ENCODE results near the gene NPAS2.

NPAS2 gene

GRCh38 chr2:100819370-100820272 lies at the start of gene NPAS2:
Gene NPAS2 (plus strand): TSS chr2:100820139. CDS start chr2:100904755, 84,616 bp downstream.
- DNase-seq, result peak in 1 of 2 donors; percentile 16

- DNase-seq, result no peak
Measured at GRCh38 chr2:100771125-100771524, 48.8 kb upstream of the NPAS2 start.

DNA sequence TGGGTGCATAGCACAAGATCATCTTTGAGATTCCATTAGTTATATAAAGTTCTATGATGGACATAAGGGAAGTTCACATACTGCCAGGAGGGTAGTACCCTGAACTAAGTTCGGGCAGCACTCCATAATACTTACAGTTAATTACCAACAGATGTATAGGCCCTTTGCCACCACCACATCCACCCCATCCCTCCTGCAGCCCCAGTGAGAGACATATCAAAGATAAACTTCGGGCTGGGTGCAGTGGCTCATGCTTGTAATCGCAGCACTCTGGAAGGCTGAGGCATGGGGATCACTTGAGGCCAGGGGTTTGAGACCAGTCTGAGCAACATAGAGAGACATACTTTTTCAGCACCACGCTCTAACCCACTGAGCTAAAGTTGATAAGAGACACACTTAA lies 46.4 kb upstream of the NPAS2 start:
- no peak for DNase-seq

DNA sequence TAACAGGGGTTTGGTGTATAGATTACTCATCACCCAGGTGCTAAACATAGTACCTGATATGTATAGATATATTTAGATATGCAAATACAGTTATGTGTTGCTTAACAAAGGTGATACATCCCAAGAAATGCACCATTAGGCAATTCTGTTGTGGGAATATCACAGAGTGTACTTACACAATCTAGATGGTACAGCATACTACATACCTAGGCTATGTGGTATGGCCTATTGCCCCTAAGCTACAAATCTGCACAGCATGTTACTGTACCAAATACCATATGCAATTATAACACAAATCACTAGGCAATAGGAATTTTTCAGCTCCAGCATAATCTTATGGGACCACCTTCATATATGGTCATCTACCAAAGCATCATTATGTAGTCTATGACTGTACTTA lies 43.5 kb upstream of the NPAS2 start:
- DNase-seq, result no peak

DNA sequence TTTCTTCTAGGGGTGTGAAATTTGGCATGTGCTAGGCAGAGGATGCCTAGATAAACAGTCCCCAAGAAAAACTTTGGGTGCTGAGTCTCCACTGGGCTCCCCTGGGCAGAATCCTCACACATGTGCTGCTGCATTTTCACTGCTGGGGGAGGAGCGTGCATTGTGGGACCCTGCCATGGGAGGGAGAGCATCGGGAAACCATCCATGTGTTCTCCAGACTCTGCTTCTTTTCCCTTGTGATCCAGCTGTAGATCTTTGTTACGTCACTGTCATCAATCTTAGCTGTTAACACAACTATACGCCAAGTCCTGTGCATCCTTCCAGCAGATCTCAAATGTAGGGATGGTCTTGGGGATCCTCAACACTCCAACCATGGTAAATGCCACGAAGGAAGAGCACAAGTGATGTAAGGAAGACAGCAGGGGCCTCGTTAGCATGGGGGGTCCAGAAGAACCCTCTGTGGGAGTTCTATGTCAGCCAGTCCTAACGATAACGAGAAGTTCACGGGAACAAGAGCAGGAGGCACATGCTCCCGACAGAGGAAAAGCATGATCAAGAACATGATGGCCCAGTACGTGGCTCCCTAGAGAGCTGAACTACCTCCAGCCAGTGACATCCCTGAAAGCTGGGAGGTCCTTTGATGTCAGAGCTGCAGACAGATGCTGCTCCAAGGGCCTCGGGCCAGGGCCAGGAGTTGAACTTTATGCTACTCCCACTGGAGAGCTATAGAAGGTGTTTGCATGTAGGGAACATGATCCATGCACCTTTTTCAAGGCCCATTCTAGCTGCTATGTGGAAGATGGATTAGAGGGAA lies 41.1 kb upstream of the NPAS2 start:
- no peak for DNase-seq

DNA sequence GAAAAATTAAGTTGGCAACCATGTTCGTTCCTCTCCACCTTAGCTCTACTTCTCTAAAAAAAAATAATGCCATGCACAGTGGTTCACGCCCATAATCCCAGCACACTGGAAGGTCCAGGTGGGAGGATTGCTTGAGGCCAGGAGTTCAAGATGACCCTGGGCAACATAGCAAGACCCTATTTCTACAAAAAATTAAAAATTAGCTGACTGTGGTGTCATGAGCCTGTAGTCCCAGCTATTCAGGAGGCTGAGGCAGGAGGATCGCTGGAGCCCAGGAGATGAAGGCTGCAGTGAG lies 40.1 kb upstream of the NPAS2 start:
- no peak for DNase-seq

DNA sequence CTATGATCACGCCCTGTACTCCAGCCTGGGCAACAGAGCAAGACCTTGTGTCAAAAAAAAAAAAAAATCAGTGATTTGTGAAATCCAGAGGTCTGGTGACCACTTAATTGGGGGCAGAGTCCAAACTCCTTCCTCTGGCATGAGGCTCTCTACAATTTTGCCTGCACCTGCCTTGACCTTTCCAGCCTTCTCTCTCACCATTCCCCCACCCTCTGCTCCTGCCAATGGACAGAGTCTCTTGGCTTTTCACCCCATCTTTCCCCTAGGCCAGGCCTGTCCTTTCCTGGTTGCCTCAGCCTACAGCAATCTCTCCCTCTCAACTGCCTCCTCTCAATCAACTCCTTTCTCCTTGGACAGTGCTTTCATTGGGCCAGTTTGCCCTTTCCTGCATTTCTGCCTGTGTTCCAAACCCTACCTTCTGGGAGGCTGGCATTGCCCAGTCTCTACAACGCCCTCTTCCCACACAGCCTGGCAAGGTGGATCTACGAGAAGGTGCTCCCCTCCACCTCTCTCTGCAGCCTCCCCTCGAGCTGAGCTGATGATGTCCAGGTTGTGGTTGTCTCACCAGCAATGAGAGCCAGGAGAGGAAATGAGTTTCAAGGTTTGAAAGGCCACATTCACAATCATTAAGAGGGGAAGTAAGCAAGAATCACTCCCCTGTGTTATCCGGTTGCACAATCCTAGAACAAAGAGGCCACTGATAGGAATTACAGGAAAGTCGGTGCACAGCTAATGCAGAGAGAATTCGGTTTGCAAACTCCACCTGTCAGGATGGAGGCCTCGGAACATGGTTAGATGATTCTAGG lies 39.5 kb upstream of the NPAS2 start:
- DNase-seq, result no peak

- no peak for DNase-seq
Measured at GRCh38 chr2:100781009-100781325, 39.0 kb upstream of the NPAS2 start.

DNA sequence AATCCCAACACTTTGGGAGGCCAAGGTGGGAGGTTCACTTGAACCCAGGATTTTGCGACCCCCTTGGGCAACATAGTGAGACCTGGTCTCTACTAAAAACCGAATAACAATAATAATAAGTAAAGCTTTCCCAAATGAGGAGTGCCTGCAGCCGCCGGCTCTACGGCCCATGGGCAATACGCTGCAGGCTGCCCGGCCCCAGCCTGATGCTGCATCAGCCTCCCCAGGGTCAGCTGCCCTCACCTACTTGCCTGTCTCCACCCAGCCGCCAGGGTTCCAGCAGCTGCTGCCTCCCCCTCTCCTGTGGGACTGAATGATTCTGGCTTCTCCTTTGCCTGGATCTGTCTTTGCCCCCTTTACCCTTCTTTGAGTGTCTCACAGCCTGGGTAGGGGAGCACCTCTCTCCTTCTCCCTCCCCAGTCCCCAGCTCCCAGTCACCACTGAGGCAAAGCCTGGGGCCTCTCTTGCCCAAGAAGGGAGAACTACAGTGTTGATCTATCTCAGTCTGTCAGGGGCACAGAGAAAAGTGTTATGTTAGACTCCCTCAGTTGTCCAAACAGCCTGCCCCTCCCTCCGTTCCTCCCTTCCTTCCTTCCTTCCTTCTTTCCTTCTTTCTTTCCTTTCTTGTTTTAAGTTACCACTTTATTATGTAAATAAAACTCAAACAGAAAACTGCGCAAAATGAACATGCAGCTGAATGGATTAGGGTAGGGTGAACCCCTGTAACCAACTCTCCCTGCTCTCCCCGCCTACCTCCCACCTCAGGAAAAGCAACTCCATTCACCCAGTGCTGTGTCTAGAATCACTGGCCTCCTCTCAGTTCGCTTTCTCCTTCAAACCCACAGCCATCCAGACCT lies 38.2 kb upstream of the NPAS2 start:
- DNase-seq, result no peak

DNA sequence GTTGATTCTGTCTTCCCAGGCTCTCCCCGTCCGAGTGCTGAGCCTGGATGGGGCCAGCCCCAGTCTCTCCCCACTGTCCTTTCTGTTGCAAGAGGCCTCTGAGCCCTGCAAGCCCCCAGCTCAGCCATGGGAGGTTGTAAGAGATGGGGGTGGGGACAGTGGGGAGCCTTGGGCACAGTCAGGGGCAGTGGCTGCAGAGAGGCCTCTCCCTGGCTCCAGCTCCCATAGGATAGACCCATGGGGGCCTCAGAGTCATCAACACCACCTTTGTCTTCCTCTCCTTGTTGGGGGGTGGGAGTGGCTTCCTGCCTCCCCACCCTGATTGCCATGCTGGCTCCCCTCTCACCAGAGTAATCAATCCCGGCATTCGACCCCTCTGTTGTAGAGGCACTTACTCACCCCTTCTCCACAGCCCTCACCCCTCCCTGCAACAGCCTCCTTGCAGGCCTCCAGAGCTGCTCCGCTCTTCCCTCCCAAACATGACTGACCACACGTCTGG lies 37.5 kb upstream of the NPAS2 start:
- DNase-seq, result no peak

GRCh38 chr2:100783987-100784386 lies 36.0 kb upstream of the NPAS2 start:
- DNase-seq, result no peak

GRCh38 chr2:100784681-100785080 lies 35.3 kb upstream of the NPAS2 start:
- DNase-seq, result no peak

DNA sequence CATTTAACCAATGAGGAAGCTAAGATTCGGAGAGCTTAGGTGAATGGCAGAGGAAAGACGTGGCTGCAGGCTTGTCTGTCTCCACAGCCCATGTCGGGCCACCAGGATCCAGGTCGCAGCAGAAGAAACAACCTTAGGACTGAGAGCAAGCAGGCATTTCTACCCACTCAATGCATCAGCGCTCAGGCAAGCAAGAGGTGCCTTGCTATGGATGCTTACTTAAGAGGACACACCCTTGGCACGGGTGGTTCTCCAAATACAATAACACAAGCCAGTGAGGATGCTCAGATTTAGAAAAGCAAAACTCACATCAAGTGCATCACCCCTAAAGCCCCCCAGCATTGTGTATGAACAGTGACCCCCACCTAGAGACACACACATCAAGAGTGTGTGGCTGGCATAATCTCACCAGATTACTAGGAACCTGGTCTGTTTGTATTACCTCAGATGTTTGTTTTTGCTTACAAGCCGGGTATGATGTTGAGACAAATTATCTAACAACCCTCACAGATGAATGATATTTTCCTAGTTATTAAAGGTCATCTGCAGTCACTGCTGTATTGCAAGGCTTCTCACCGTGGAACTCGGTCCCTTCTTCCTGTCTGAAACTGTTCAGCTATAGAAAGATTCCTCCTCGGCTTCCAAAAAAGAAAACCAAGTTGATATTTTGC lies 34.2 kb upstream of the NPAS2 start:
- DNase-seq, result no peak

GRCh38 chr2:100786297-100786658 lies 33.7 kb upstream of the NPAS2 start:
- no peak for DNase-seq

DNA sequence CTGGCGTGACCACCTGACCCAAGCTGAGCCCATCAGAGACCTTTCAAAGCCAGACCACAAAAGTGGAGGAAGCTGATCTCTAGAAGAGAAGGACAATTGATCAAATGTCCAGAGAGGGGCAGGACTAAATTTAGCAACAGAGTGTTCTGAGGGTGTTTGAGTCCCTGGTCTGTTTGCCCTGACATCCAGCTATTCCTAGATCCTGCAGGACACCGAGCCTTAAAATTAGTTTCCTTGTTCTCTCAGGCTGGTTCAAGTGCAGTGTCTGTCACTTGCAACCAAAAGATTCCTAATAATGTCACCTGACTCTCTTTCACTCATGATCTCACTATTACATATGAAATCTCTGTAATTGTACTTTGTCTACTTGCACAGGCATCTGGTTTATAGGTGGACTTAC lies 33.0 kb upstream of the NPAS2 start:
- DNase-seq, result no peak

GRCh38 chr2:100789361-100789760 lies 30.6 kb upstream of the NPAS2 start:
- DNase-seq, result no peak

- DNase-seq, result no peak
Measured at GRCh38 chr2:100791294-100791935, 28.5 kb upstream of the NPAS2 start.

GRCh38 chr2:100791936-100792308 lies 28.0 kb upstream of the NPAS2 start:
- DNase-seq, result no peak

DNA sequence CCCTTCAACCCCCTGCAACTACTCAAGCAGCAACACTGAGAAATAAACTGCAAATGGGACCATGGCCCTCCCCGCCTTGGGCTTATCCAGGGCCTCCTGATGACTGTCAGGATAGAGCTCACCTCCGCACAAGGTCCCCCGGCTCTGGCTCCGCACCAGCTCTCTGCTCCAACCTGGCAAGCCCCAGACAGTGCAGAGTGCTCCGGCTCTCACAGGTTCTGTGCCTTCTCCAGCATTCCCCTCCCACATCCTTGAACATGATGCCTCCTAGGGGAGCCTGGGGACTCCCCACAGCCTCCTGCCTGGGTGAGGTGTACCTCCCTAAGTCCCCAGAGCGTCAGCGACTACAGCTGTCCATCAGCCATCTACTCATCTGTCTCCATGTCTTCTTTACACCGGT lies 26.7 kb upstream of the NPAS2 start:
- DNase-seq, result no peak

- no peak for DNase-seq
Measured at GRCh38 chr2:100793982-100794381, 26.0 kb upstream of the NPAS2 start.

DNA sequence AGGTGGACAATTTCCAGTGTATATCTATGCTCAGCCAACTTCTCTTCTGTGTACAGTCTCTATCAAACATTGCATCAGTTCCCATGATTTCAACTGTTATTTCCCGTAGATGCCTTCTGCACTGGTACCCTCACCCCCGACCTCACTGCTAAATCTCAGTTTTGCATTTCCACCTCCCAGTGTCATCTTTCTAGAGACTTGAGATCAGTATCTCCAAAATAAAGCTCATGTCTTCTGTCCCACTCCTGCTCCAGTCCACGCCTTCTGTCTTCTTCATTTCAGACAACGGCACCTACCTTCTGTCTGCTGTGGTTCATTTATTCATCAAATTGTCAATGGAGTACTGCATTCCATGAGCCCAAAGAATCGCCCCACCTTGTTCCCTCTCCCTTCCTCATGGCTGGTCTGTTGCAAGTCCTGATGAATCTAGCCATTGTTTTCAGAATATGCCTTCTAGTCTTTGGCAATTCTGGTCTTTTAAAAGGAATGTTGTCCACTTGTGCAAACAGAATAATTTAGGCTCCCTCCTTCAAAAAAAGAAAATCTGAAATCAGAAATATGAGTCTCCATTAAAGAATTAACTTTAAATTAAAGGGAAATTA lies 23.3 kb upstream of the NPAS2 start:
- DNase-seq, result no peak
